Measurements from ENCODE around the gene PDRG1.
A peak's percentile ranks its signal among the peaks of the same experiment; 100 is the strongest.

PDRG1 gene

DNA sequence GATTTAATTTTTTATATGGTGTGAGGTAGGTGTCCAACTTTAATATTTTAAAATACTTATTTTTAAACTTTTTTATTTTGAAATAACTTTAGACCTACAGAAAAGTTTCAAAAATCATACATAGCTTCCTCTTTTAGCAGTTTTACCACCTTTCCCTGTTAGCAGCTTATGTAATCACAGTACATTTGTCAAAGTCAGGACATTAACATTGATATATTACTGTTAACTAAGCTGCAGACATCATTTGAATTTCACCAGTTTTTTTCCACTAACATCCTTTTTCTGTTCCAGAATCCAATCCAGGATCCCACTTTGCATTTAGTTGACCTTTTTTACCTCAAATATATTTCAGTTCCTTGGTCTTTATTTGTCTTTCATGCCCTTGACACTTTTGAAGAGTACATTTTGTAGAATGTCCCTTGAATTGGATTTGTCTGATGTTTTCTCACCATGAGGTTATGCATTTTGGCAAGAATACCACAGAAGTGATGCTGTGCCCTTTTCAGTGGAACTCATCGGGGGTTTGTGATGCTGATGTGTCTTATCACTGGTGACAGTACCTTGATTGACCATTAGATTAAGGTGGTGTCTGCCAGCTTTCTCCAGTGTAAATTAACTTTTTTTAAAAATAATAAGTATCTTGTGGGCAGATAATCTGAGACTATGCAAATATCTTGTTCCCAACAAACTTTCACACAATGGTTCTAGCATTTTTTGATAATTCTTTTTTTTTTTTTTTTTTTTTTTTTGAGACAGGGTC is 48.0 kb downstream of the PDRG1 start:
- DNase-seq = no peak

DNA sequence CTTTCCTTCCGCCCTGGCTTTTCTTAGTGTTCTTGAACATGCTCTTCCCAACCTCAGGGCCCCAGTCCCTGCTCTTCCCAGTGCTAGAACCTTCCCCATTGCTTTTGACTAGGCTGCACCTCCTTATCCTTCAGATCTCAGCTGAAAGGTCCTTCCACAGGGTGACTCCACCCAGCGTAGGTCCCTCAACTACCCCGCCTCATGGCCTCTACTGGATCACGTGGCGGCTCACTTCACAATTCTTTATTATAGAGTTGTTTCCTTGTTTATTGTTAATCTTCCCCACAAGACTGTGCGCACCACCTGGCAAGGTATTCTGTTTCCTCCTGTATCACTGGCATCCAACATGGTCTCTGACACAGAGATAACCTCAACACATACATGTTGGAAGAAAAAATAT is 50.2 kb downstream of the PDRG1 start:
- no peak for DNase-seq

DNA sequence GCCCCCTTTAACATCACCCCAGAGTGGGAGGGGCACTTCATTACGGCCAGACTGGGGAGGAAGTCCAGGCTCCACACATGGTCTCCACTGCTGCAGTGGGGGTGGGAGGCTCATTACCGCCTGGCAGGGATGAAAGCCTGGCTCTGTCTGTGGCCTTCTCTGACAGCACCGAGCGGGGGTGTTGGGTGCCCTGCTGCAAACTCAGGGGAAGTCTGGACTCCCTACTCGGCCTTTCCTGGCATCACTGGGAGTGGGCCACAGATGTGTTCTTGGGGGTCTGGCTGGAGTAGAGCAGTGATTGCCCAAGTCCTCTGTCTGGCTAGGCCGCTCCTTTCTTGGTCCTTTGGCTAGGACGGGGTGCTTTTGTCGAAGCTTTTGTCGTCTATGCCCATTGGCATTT is 54.3 kb downstream of the PDRG1 start:
- DNase-seq = no peak

DNA sequence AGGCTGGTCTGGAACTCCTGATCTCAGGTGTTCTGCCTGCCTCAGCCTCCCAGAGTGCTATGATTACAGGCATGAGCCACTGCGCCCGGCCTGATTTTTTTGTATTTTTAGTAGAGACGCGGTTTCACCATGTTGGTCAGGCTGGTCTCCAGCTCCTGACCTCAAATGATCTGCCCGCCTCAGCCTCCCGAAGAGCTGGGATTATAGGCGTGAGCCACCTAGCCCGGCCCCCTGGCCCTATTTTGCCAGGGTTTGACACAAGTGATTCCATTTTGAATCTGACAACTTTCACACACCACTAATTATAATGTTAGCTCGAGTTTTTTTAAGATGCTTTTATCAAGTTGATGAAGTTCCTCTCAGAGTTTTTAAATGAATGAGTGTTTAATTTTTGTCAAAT is 55.8 kb downstream of the PDRG1 start:
- no peak for DNase-seq

DNA sequence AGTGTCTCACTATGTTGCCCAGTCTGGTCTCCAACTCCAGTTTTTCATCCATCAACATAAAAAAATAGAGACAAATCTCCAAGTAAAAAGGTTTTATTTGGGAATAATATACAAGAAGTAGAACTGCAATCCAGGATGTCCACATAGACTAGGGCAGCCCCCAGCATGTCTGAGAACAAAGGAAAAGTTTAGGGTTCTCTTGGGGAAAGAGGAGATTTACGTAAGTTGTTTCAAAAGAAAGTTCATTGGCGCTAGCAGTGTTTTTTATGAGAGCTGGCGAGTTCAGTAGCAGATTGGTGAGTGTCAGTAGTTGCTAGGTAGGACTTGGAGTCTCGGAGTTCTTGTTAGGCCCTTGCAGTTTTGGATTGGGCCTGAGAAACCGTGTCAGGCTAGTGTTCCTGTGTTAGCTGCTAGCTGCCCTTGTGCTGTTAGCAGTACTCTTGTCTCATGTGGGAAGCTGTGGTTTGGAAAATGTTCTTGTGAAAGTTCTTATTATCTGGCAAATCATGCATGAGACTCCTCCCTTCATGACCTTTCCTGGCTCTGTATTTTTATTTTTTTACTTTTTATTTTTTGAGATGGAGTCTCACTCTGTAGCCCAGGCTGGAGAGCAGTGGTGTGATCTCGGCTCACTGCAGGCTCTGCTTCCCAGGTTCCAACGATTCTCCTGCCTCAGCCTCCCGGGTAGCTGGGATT is 56.7 kb downstream of the PDRG1 start:
- peak; percentile 51 for DNase-seq
